NK-92 (cell line): ENCODE measurements around the gene ZNF621.

Source experiments
- DNase-seq: peaks from one replicate; lab custom pipeline; 2025; ENCODE audit not compliant: unreplicated experiment; lab: John Stamatoyannopoulos, UW

Gene ZNF621

GRCh38 chr3:40524568-40525285 is at the start of gene ZNF621:
TSS of gene ZNF621 (plus strand) at chr3:40524960. CDS start at chr3:40525841, 881 bp downstream.
- DNase-seq = no peak

GRCh38 chr3:40476478-40477470 is 48.0 kb upstream of the ZNF621 start, which contains the start of gene ZNF619:
TSS of gene ZNF619 (plus strand) at chr3:40477122. CDS start at chr3:40477980, 858 bp downstream.
- no peak for DNase-seq

- DNase-seq = no peak
These were observed 47.1 kb upstream of the ZNF621 start for GRCh38 chr3:40477666-40478065.

GRCh38 chr3:40487172-40487571 is 37.6 kb upstream of the ZNF621 start:
- no peak for DNase-seq

- DNase-seq = no peak
These were observed 33.8 kb upstream of the ZNF621 start for GRCh38 chr3:40490916-40491315.

- DNase-seq = no peak
These were observed 30.1 kb upstream of the ZNF621 start for GRCh38 chr3:40494698-40495097.

GRCh38 chr3:40497288-40497687 is 27.5 kb upstream of the ZNF621 start:
- no peak for DNase-seq

- DNase-seq = no peak
These were observed 24.8 kb upstream of the ZNF621 start for GRCh38 chr3:40499952-40500351.

GRCh38 chr3:40502034-40502433 is 22.7 kb upstream of the ZNF621 start:
- no peak for DNase-seq

GRCh38 chr3:40504636-40505430 is 19.9 kb upstream of the ZNF621 start:
- no peak for DNase-seq

- DNase-seq = no peak
These were observed 18.9 kb upstream of the ZNF621 start, which contains the start of gene ZNF620 for GRCh38 chr3:40505599-40506462. TSS of gene ZNF620 (plus strand) at chr3:40506039. CDS start at chr3:40506353, 314 bp downstream.

- DNase-seq = no peak
These were observed 13.6 kb upstream of the ZNF621 start for GRCh38 chr3:40511031-40511718.

- DNase-seq = no peak
These were observed 8.6 kb upstream of the ZNF621 start for GRCh38 chr3:40516201-40516600.

- no peak for DNase-seq
These were observed 6.7 kb upstream of the ZNF621 start for GRCh38 chr3:40518067-40518466.

- DNase-seq = no peak
These were observed 5.9 kb upstream of the ZNF621 start for GRCh38 chr3:40518848-40519247.

GRCh38 chr3:40521254-40521653 is 3.5 kb upstream of the ZNF621 start:
- no peak for DNase-seq

GRCh38 chr3:40523781-40524180 is 979 bp upstream of the ZNF621 start:
- DNase-seq = no peak

GRCh38 chr3:40524222-40524567 is 565 bp upstream of the ZNF621 start:
- DNase-seq = no peak

GRCh38 chr3:40528426-40528825 is 3.7 kb downstream of the ZNF621 start:
- no peak for DNase-seq

- no peak for DNase-seq
These were observed 7.5 kb downstream of the ZNF621 start for GRCh38 chr3:40532252-40532651.
